Natural killer cell treated with Interleukin-12 subunit alpha and Interleukin-12 subunit beta and Interleukin-15 and Interleukin-18, amount 100 ng/mL, for 72 hours (primary cell): ENCODE results near the gene HCN3. TPM values are rescaled to one million over a fixed set of nuclear protein-coding genes. Genes with fewer than 3 reads are reported as not detected.
"Not testable (repeated sequence)": the region's sequence is repeated elsewhere in the genome, so short reads cannot be mapped to it uniquely, and the experiment has no call there.

Experiments used
- ATAC-seq, 2 donors: fragments of 150-1000 bp; cut with Tn5 transposase in 1 of 2; sonication (Bioruptor Pico), chemical (Tn5 transposase) in 1 of 2; 2 replicates each; pipeline ENCODE4 v1.10.0; 2021
- DNase-seq: peaks from one replicate; pipeline ENCODE4 v3.0.0; 2022; ENCODE audit warnings: low spot score
- H3K27ac Mint-ChIP-seq, 2 donors: 1 replicate in 1 of 2; 2 replicates in 1 of 2; pipeline ENCODE4 v1.8.0; 2022; ENCODE audit warnings: mixed read lengths in 2 of 2, mild to moderate bottlenecking in 1 of 2, moderate library complexity in 1 of 2
- H3K27me3 Mint-ChIP-seq, 2 donors: 1 replicate in 1 of 2; 2 replicates in 1 of 2; pipeline ENCODE4 v1.8.0; 2022; ENCODE audit warnings: mixed read lengths in 2 of 2
- H3K36me3 Mint-ChIP-seq: one replicate; pipeline ENCODE4 v1.8.0; 2022; ENCODE audit warnings: mixed read lengths
- H3K4me1 Mint-ChIP-seq, 2 donors: 1 replicate in 1 of 2; 2 replicates in 1 of 2; pipeline ENCODE4 v1.8.0; 2022; ENCODE audit warnings: low read depth in 2 of 2, mixed read lengths in 2 of 2, mild to moderate bottlenecking in 1 of 2
- H3K4me3 Mint-ChIP-seq: one replicate; pipeline ENCODE4 v1.8.0; 2022; ENCODE audit warnings: mixed read lengths
- H3K9me3 Mint-ChIP-seq: 2 replicates; pipeline ENCODE4 v1.8.0; 2022; ENCODE audit warnings: mixed read lengths
- total RNA-seq, 2 donors: library from RNA; stranded (reverse); gene quantifications; one replicate each; pipeline ENCODE4 v1.2.3, GENCODE V29; 2022

The HCN3 gene
- total RNA-seq, 2 donors from 2014 or later, result 2.0 to 4.7 TPM

DNA sequence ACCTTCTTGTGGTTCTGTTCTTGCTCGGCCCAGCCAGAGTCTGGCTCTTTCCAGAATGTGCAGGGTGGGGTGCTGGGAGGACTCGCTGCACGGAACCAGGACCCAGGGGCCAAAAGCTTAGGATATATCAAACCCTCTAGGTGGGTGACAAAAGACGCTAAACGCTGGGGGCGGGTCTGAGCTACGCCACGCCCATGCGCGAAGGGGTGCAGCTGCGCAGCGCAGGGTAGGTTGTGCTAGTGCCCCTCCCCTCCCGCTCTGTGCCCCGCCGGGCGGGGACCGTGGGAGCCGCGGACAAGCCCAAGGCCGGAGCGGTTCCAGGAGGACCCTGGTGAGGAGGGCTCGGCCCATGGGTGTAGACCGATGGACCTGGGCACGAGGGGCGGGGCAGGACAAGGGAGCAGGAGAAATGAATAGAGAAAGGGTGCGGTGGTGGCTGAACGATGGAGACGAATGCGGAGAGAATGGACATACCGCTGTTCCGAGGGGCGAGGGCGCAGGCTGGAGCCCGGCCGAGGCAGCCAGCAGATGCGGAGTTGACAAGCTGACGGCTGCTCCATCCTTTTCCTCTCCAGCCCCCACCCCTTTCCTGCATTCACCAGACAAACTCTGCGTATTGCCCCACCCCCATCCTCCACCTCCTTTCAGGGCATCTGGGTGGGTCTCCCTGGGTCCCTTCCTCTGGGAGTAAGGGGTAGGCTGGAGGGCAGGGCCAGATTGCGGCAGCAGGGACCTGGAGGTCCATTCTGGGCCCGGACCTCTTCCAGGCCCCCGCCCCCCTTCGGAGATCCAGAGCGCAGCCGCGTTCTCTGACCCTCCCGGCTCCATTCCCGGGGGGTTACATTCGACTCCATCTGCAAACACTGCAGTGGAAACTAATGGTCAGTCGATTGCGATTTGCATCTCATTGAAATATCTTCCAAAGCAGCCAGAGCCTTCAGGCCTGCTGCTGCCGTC, 43.7 kb downstream of the HCN3 start, which contains the start of gene RUSC1:
RUSC1 (plus strand) TSS at position 234 of the 957 bp plus-strand sequence. CDS start 880 bp downstream, outside the sequence.
- Mint-ChIP-seq H3K27ac (peak within 1 kb of the TSS; percentile 18 to 47), H3K27me3 (no peaks in the 10 kb centered on the region), H3K4me3 (peak within 1 kb of the TSS; percentile 70), H3K9me3 (no peaks in the 10 kb centered on the region), H3K4me1 (peaks cover 27 to 30% of the 10 kb centered on the region in 2 donors), H3K36me3 (peaks cover 11% of the 10 kb centered on the region)
- peak; percentile 16 to 22 for ATAC-seq
- DNase-seq, result peak; percentile 78

DNA sequence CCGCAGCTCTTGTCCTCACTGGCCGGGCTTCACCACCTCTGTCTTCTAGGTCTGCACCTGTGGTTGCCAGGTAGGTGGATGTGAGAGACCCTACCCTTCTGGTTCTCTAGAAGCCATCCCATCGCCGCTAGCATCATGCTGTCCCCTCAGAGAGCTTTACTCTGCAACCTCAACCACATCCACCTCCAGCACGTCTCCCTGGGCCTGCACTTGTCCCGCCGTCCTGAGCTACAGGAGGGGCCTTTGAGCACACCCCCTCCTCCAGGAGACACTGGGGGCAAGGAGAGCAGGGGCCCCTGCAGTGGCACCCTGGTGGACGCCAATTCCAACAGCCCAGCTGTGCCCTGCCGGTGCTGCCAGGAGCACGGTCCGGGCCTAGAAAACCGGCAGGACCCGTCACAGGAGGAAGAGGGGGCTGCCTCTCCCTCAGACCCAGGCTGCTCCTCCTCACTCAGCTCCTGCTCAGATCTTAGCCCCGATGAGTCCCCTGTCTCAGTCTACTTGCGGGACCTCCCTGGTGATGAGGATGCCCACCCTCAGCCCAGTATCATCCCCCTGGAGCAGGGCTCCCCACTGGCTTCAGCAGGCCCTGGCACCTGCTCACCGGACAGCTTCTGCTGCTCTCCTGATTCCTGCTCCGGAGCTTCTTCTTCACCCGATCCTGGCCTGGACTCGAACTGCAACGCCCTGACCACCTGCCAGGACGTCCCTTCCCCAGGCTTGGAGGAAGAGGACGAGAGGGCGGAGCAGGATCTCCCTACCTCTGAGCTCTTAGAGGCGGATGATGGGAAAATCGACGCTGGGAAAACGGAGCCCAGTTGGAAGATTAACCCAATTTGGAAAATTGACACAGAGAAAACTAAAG, 44.6 kb downstream of the HCN3 start:
- peak overlapping the region in 1 of 2 donors; percentile 47 for H3K27ac Mint-ChIP-seq
- no peaks in the 10 kb centered on the region for H3K9me3 Mint-ChIP-seq
- no peak for ATAC-seq

DNA sequence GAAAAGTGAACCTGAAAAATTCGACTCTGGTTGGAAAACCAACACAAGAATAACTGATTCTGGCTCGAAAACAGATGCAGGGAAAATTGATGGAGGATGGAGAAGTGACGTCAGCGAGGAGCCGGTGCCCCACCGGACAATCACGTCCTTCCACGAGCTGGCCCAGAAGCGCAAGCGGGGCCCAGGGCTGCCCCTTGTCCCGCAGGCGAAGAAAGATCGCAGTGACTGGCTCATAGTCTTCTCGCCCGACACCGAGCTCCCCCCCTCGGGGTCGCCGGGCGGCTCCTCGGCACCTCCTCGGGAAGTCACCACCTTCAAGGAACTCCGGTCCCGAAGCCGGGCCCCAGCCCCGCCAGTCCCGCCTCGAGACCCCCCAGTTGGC, 45.3 kb downstream of the HCN3 start:
- DNase-seq, result no peak
- no peaks in the 10 kb centered on the region for H3K9me3 Mint-ChIP-seq

More for the DNA sequence above, 44.6 kb downstream of the HCN3 start:
- peaks cover 29 to 35% of the 10 kb centered on the region in 2 donors for H3K4me1 Mint-ChIP-seq
- H3K36me3 Mint-ChIP-seq, result peaks cover 11% of the 10 kb centered on the region
- no peak for DNase-seq
- H3K27me3 Mint-ChIP-seq, result no peaks in the 10 kb centered on the region
- peak overlapping the region; percentile 70 for H3K4me3 Mint-ChIP-seq

DNA sequence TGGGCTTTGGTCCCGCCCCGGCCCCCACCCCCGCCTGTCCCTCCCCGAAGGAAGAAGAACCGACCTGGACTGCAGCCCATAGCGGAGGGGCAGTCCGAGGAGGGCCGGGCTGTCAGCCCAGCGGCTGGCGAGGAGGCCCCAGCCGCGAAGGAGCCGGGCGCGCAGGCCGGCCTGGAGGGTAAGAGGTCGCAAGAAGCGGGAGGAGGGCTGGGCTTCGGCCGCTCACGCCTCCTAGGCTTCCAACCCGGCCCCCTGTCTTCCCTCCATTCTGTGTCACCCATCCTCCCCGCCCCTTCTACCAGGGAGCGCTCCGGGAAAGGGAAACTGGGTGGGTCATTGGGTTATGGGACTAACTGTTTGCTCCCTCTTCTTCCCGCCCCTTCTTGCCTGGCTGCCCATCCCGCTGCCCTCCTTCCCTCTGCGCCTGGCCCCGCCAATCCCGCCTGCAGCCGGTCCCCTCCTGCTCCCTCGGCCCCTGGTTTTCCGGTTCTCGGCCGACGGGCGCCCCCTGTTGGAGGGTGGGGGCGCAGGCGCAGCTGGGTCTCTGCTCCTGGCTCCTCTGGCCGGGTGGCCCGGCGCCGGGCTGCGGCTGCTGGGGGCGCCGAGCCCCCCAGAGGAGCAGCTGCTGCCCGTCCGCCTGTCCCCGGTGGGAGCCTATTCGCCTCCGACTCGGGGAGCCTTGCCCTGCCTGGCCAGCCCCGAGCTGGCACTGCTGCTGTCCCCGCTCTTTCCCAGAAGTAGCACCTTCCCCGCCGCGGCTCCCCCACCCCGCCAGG, 45.9 kb downstream of the HCN3 start:
- Mint-ChIP-seq H3K27me3 (no peaks in the 10 kb centered on the region), H3K9me3 (no peaks in the 10 kb centered on the region), H3K27ac (peak overlapping the region in 1 of 2 donors; percentile 21), H3K4me3 (peak overlapping the region; percentile 92), H3K4me1 (peaks cover 31 to 35% of the 10 kb centered on the region in 2 donors), H3K36me3 (peaks cover 11% of the 10 kb centered on the region)
- ATAC-seq, result peak; percentile 68 to 73
- DNase-seq, result peak; percentile 90

More for the DNA sequence above, 45.3 kb downstream of the HCN3 start:
- peak overlapping the region in 1 of 2 donors; percentile 47 for H3K27ac Mint-ChIP-seq
- H3K36me3 Mint-ChIP-seq, result peaks cover 11% of the 10 kb centered on the region
- peak overlapping the region; percentile 70 for H3K4me3 Mint-ChIP-seq
- H3K4me1 Mint-ChIP-seq, result peaks cover 29 to 35% of the 10 kb centered on the region in 2 donors
- no peaks in the 10 kb centered on the region for H3K27me3 Mint-ChIP-seq
- ATAC-seq, result no peak

DNA sequence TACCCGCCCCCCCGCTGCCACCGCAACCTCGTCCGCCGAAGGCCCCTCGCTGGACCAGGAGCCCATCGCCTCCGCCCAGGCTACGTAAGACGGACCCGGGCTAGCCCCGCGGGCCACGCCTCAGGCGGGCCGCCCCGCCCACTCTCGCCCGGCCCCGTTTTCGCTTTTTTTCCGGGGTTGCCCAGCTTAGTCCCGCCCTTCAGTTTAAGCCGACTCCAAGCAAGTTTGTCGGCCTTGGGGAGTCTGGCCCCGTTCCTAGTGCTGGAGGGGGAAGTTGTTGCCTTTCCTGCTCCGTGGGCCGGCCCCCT, 46.4 kb downstream of the HCN3 start:
- Mint-ChIP-seq H3K4me3 (peak overlapping the region; percentile 92), H3K4me1 (peaks cover 31 to 34% of the 10 kb centered on the region in 2 donors), H3K27ac (peak overlapping the region; percentile 44 to 83), H3K9me3 (no peaks in the 10 kb centered on the region), H3K27me3 (no peaks in the 10 kb centered on the region), H3K36me3 (peaks cover 11% of the 10 kb centered on the region)
- DNase-seq (peak; percentile 86), ATAC-seq (peak; percentile 79 to 84)

DNA sequence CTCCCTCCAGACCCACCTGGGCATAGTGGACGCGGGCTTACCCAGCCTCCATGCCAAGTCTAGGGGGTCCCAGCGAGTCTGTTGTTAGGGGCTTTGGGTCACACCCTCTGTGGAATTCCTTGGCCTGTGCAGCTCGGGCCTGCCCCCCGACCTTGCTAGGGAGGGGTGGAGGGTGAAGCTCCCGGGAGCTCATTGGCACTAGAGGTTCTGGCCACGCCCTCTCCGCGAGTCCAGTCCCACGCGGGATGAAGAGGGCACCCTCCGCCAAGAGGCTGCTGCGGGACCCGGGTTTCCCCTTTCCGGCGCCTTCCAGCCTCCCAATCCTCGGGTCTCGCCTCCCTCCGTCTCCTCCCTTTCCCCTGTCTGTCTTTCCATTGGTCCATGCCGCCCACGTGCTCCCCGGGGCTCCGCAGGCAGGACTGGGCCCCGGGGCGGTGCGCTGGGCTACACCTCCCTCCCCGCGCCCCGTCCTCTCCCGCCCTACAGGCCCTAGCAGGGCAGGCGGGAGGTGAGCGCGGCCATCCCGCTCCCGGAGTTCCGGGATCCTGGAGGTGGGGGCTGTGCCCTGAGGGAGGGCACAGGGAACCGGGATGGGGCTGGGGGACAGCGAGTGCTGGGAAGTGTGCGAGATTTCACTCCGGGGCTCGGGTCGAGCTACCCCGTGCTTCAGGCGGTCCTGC, 46.9 kb downstream of the HCN3 start:
- ATAC-seq, result peak; percentile 89
- Mint-ChIP-seq H3K27me3 (no peaks in the 10 kb centered on the region), H3K36me3 (peaks cover 6% of the 10 kb centered on the region), H3K4me1 (peaks cover 27 to 29% of the 10 kb centered on the region in 2 donors), H3K27ac (peak overlapping the region; percentile 44 to 83), H3K9me3 (no peaks in the 10 kb centered on the region), H3K4me3 (peak overlapping the region; percentile 92)
- peak; percentile 95 for DNase-seq

DNA sequence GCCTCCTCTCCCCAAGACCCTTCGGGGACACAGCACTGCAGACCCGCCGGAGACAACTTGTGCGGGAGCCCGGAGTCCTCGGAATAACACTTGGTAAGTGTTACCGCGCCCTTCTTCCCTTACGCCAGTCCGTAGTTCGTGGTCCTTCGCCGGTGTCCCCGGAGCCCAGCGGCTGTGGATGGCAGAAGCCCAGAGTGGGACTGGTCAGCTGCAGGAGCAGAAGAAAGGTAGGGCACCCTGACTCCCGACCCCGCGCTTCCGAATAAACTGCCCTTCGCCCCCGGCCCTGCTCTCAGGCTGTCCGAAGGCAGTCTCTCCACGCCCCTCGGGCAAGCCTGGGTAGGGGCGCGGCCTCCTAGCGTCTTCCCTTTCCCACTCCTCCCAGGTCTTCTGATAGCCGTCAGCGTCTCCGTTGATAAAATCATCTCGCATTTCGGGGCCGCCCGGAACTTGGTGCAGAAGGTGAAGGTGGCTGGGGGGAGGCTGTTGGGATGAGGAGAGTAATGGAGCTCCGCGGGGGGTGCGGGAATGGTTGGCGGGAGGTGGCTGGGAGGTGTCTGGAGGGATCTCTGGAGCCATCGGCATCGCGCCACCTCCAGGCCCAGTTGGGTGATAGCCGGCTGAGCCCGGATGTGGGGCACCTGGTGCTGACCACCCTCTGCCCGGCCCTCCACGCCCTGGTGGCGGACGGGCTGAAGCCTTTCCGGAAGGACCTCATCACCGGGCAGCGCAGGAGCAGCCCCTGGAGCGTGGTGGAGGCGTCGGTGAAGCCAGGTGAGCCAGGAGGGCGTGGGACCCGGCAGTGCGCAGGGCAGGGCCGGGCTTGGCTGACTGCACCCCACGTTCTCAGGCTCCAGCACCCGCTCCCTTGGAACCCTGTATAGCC, 47.7 kb downstream of the HCN3 start:
- ATAC-seq (no peak), DNase-seq (peak; percentile 62)
- Mint-ChIP-seq H3K36me3 (peaks cover 3% of the 10 kb centered on the region), H3K27ac (peak overlapping the region; percentile 18 to 44), H3K4me3 (peak overlapping the region; percentile 92), H3K27me3 (no peaks in the 10 kb centered on the region), H3K9me3 (no peaks in the 10 kb centered on the region), H3K4me1 (peaks cover 22 to 24% of the 10 kb centered on the region in 2 donors)

DNA sequence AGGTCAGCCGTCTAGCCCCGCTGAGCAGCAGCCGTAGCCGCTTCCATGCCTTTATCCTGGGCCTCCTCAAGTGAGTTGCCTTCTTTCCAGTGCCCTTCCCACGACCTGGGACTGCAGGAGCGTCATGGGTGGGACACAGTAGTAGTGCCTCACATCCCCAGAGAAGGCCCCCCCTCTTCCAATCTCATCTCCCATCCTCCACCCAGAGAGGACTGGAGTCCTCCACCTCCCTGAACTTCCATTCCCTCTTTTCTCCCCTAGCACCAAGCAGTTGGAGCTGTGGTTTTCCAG, 48.3 kb downstream of the HCN3 start:
- no peaks in the 10 kb centered on the region for H3K9me3 Mint-ChIP-seq
- peak overlapping the region; percentile 92 for H3K4me3 Mint-ChIP-seq
- ATAC-seq (no peak), DNase-seq (no peak)
- H3K27me3 Mint-ChIP-seq, result no peaks in the 10 kb centered on the region
- peaks cover 2% of the 10 kb centered on the region for H3K36me3 Mint-ChIP-seq
- peaks cover 17 to 18% of the 10 kb centered on the region in 2 donors for H3K4me1 Mint-ChIP-seq
- peak overlapping the region; percentile 18 to 32 for H3K27ac Mint-ChIP-seq

DNA sequence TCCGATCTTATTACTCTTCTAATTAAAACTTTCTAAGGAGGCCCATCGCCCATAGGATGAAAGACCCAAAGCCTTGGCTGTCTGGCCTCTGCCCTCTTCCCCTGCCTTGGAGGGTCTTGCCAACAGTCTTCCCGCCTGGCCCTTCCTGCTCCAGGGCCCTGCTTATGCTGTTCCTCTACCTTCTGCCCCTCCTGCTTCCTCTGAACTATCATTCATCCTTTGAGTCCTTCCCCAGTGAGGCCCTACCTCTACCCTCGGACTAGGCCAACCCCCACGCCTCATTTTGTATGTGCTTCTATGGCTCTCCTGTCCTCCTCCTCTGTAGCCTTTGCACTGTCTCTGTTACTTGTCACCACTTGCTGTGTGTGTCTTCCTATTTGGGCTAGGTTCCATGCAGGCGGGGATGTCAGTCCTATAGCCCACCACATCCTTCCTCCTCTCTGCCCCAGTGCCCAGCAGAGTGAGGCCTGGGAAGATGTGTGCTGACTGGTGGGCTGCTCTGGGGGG, 48.8 kb downstream of the HCN3 start:
- ATAC-seq (no peak), DNase-seq (no peak)
- H3K4me1 Mint-ChIP-seq, result peaks cover 18 to 19% of the 10 kb centered on the region in 2 donors
- peak overlapping the region; percentile 18 to 32 for H3K27ac Mint-ChIP-seq
- H3K27me3 Mint-ChIP-seq, result no peaks in the 10 kb centered on the region
- peak overlapping the region; percentile 92 for H3K4me3 Mint-ChIP-seq
- H3K36me3 Mint-ChIP-seq, result peaks cover 7% of the 10 kb centered on the region
- no peaks in the 10 kb centered on the region for H3K9me3 Mint-ChIP-seq

DNA sequence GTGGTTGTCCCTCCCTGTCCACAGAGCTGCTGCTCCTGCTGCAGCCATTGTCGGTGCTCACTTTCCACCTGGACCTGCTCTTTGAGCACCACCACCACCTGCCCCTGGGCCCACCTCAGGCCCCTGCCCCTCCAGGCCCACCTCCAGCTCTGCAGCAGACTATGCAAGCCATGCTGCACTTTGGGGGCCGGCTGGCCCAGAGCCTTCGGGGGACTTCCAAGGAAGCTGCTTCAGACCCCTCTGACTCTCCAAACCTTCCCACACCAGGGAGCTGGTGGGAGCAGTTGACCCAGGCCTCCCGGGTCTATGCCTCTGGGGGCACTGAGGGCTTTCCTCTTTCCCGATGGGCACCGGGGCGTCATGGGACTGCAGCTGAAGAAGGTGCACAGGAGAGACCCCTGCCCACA, 49.4 kb downstream of the HCN3 start:
- H3K36me3 Mint-ChIP-seq, result peaks cover 7% of the 10 kb centered on the region
- H3K4me3 Mint-ChIP-seq, result no peak overlapping the region
- ATAC-seq, result no peak
- DNase-seq, result no peak
- H3K27ac Mint-ChIP-seq, result peak overlapping the region in 1 of 2 donors; percentile 32
- no peaks in the 10 kb centered on the region for H3K9me3 Mint-ChIP-seq
- no peaks in the 10 kb centered on the region for H3K27me3 Mint-ChIP-seq
- H3K4me1 Mint-ChIP-seq, result peaks cover 19% of the 10 kb centered on the region in 2 donors

DNA sequence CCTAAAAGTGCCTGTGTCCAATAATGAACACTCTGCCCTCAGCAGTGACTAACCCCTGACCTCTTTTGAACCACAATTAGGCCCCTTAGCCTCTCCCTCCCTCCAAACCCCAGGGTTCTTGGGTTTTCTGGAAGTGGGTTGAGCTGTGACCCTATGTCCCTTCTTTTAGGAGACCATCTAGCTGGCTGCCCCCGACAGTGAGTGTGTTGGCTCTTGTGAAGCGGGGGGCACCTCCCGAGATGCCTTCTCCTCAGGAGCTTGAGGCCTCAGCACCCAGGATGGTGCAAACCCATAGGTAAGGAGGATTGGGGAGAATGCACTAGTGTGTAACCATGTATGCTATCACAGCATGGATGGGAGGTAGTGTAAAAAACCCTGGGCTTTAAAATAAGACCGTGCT, 50.7 kb downstream of the HCN3 start:
- Mint-ChIP-seq H3K4me3 (no peak overlapping the region), H3K27ac (no peak overlapping the region), H3K27me3 (no peaks in the 10 kb centered on the region), H3K36me3 (peaks cover 7% of the 10 kb centered on the region), H3K4me1 (peaks cover 12 to 15% of the 10 kb centered on the region in 2 donors), H3K9me3 (no peaks in the 10 kb centered on the region)
- ATAC-seq (no peak), DNase-seq (no peak)

DNA sequence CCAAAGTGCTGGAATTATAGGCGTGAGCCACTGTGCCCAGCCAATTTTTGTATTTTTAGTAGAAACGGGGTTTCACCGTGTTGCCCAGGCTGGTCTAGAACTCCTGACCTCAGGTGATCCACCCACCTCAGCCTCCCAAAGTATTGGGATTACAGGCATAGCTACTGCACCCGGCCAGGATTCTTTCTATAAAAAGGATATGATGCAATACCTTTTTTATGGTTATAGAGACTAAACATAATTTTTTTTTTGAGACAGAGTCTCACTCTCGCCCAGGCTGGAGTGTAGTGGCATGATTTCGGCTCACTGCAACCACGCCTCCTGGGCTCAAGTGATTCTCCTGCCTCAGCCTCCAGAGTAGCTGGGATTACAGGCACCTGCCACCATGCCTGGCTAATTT, 51.6 kb downstream of the HCN3 start:
- H3K27ac Mint-ChIP-seq, result not testable (repeated sequence)

More for the DNA sequence above, 51.6 kb downstream of the HCN3 start:
- H3K36me3 Mint-ChIP-seq, DNase-seq, H3K27me3 Mint-ChIP-seq, H3K4me3 Mint-ChIP-seq, ATAC-seq, H3K9me3 Mint-ChIP-seq: not testable (repeated sequence)
- H3K4me1 Mint-ChIP-seq, result peaks cover 14 to 15% of the 10 kb centered on the region in 2 donors
